ENCODE data around the gene TMEM45A. TPM values are rescaled to one million over a fixed set of nuclear protein-coding genes. Genes with fewer than 3 reads are reported as not detected.
"Not testable (repeated sequence)": the region's sequence is repeated elsewhere in the genome, so short reads cannot be mapped to it uniquely, and the experiment has no call there.

The TMEM45A gene
- total RNA-seq, 1 experiment from 2014 or later: 0.73 TPM

GRCh38 chr3:100499651-100500050, 7.2 kb downstream of the TMEM45A start:
- Mint-ChIP-seq H3K27me3 (ENCODE audit: unreplicated experiment) (no peaks in the 10 kb centered on the region), H3K9me3 (ENCODE audit: low read depth, unreplicated experiment) (no peaks in the 10 kb centered on the region), H3K27ac (ENCODE audit: unreplicated experiment) (no peak overlapping the region), H3K36me3 (ENCODE audit: insufficient read depth, unreplicated experiment) (no peaks in the 10 kb centered on the region), H3K4me3 (ENCODE audit: low read depth, unreplicated experiment) (no peak overlapping the region), H3K4me1 (ENCODE audit: low read depth, unreplicated experiment) (peaks cover 15% of the 10 kb centered on the region)
- no TSS peak for BruUV-seq (replicated peaks)
- DNase-seq: no peak
- CTCF ChIA-PET: no interaction called here
- intact Hi-C loops (cut with micrococcal nuclease; ENCODE audit: unreplicated experiment): no loop called here
- TF ChIP-seq, protein P1, sequence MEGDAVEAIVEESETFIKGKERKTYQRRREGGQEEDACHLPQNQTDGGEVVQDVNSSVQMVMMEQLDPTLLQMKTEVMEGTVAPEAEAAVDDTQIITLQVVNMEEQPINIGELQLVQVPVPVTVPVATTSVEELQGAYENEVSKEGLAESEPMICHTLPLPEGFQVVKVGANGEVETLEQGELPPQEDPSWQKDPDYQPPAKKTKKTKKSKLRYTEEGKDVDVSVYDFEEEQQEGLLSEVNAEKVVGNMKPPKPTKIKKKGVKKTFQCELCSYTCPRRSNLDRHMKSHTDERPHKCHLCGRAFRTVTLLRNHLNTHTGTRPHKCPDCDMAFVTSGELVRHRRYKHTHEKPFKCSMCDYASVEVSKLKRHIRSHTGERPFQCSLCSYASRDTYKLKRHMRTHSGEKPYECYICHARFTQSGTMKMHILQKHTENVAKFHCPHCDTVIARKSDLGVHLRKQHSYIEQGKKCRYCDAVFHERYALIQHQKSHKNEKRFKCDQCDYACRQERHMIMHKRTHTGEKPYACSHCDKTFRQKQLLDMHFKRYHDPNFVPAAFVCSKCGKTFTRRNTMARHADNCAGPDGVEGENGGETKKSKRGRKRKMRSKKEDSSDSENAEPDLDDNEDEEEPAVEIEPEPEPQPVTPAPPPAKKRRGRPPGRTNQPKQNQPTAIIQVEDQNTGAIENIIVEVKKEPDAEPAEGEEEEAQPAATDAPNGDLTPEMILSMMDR (IDR thresholded peaks at IDR 0.05; ENCODE audit: unreplicated experiment): no peak

GRCh38 chr3:100500320-100500880, 8.0 kb downstream of the TMEM45A start:
- Mint-ChIP-seq H3K27ac (ENCODE audit: unreplicated experiment) (no peak overlapping the region), H3K4me3 (ENCODE audit: low read depth, unreplicated experiment) (no peak overlapping the region), H3K9me3 (ENCODE audit: low read depth, unreplicated experiment) (no peaks in the 10 kb centered on the region), H3K36me3 (ENCODE audit: insufficient read depth, unreplicated experiment) (no peaks in the 10 kb centered on the region), H3K4me1 (ENCODE audit: low read depth, unreplicated experiment) (peaks cover 15% of the 10 kb centered on the region), H3K27me3 (ENCODE audit: unreplicated experiment) (no peaks in the 10 kb centered on the region)
- intact Hi-C loops (cut with micrococcal nuclease; ENCODE audit: unreplicated experiment): no loop called here
- CTCF ChIA-PET: no interaction called here
- no TSS peak for BruUV-seq (replicated peaks)
- TF ChIP-seq, protein P1 (IDR thresholded peaks at IDR 0.05; ENCODE audit: unreplicated experiment): no peak
- DNase-seq: no peak

GRCh38 chr3:100503448-100503847, 11.0 kb downstream of the TMEM45A start:
- Mint-ChIP-seq H3K4me1 (ENCODE audit: low read depth, unreplicated experiment) (peaks cover 5% of the 10 kb centered on the region), H3K27me3 (ENCODE audit: unreplicated experiment) (no peaks in the 10 kb centered on the region)

DNA sequence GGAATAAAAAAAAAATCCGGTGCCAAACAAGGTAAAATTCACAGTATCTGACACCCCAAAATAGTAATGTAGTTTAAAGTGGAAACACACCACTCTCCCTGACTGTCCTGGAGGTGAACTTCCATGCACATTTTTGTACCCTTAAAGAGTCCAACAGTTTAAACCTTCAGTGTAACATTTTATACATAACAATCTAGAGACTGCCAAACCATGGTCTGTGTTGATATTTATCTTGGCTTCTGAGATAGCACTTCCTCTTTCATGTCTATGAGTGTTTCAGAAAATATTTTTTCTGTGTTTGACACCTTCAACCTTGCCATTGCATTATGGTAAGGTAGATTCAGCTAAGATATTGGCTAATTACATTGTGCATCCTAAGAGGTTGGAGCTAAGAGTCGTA, 13.9 kb downstream of the TMEM45A start:
- no TSS peak for BruUV-seq (replicated peaks)
- Mint-ChIP-seq H3K27ac (ENCODE audit: unreplicated experiment) (no peak overlapping the region), H3K4me1 (ENCODE audit: low read depth, unreplicated experiment) (peaks cover 5% of the 10 kb centered on the region), H3K36me3 (ENCODE audit: insufficient read depth, unreplicated experiment) (no peaks in the 10 kb centered on the region), H3K9me3 (ENCODE audit: low read depth, unreplicated experiment) (no peaks in the 10 kb centered on the region), H3K4me3 (ENCODE audit: low read depth, unreplicated experiment) (no peak overlapping the region), H3K27me3 (ENCODE audit: unreplicated experiment) (no peaks in the 10 kb centered on the region)
- DNase-seq: no peak
- intact Hi-C loops (cut with micrococcal nuclease; ENCODE audit: unreplicated experiment): no loop called here
- CTCF ChIA-PET: interaction anchor here (0.6 to 1.0 kb wide), 3 partner anchors 18 to 47 kb away, joined by 3 to 6 read pairs (median 3); no protein-coding TSS in a partner anchor
- TF ChIP-seq, protein P1 (IDR thresholded peaks at IDR 0.05; ENCODE audit: unreplicated experiment): no peak

More at GRCh38 chr3:100503448-100503847, 11.0 kb downstream of the TMEM45A start:
- Mint-ChIP-seq H3K4me3 (ENCODE audit: low read depth, unreplicated experiment) (no peak overlapping the region), H3K27ac (ENCODE audit: unreplicated experiment) (no peak overlapping the region), H3K36me3 (ENCODE audit: insufficient read depth, unreplicated experiment) (no peaks in the 10 kb centered on the region), H3K9me3 (ENCODE audit: low read depth, unreplicated experiment) (no peaks in the 10 kb centered on the region)
- CTCF ChIA-PET: no interaction called here
- TF ChIP-seq, protein P1 (IDR thresholded peaks at IDR 0.05; ENCODE audit: unreplicated experiment): no peak
- no TSS peak for BruUV-seq (replicated peaks)
- intact Hi-C loops (cut with micrococcal nuclease; ENCODE audit: unreplicated experiment): no loop called here
- no peak for DNase-seq

- intact Hi-C loops (cut with micrococcal nuclease; ENCODE audit: unreplicated experiment); H3K27ac Mint-ChIP-seq (ENCODE audit: unreplicated experiment); H3K9me3 Mint-ChIP-seq (ENCODE audit: low read depth, unreplicated experiment); DNase-seq; H3K36me3 Mint-ChIP-seq (ENCODE audit: insufficient read depth, unreplicated experiment); H3K4me3 Mint-ChIP-seq (ENCODE audit: low read depth, unreplicated experiment); CTCF ChIA-PET; BruUV-seq (replicated peaks); H3K4me1 Mint-ChIP-seq (ENCODE audit: low read depth, unreplicated experiment); H3K27me3 Mint-ChIP-seq (ENCODE audit: unreplicated experiment): not testable (repeated sequence)
Observed at GRCh38 chr3:100509818-100510217, 17.4 kb downstream of the TMEM45A start.

All from Calu3 (cell line).